ENCODE results near the gene GTPBP4. TPM values are rescaled to one million over a fixed set of nuclear protein-coding genes. Genes with fewer than 3 reads are reported as not detected.

Gene GTPBP4
- total RNA-seq, 1 donor from 2014 or later: 106 TPM

DNA sequence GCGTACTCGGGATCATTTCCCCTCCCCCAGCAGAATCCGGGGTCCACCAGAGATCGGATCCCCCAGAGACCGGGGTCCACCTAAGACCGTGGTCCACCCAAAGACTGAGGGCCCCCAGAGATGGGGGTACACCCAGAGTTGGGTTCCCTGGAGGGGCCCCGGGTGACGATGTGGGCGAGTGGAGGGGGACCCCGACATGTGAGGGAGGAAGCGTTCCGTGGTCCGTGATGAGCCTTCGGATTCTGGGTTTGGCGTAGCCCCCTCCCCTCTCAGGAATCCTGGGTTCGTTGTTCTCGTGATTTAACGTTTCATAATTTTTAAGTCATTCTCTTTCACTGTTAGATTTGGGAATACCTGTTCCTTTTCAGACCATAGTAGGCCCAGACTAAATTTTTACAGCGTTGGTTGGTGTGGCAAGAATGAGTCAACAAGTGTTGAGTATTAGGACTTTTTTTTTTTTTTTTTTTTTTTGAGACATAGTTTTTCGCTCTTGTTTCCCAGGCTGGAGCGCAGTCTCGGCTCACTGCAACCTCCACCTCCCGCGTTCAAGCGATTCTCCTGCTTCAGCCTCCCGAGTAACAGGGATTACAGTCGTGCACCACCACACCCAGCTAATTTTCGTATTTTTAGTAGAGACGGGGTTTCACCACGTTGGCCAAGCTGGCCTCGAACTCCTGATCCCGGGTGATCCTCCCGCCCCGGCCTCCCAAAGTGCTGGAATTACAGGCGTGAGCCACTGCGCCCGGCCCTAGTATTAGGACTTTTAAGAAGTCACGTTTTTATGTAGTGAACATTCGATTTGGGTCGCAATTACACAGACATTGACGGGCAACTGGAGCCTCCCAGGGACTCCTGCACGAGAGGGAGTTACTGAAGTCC, 672 bp downstream of the GTPBP4 start:
- H3K27ac Mint-ChIP-seq (ENCODE audit: unreplicated experiment): peak overlapping the region; percentile 95
- Histone ChIP-seq H3K79me2 (ENCODE audit: insufficient read depth, low read length) (peaks cover 65% of the 10 kb centered on the region), H3K9me3 (ENCODE audit: insufficient read depth, low read depth, low read length) (no peaks in the 10 kb centered on the region), H3K4me2 (ENCODE audit: low read length) (peak overlapping the region; percentile 92), H4K20me1 (ENCODE audit: insufficient read depth, low read length) (peaks cover 40% of the 10 kb centered on the region), H2AFZ (ENCODE audit: low read depth, low read length) (peak overlapping the region; percentile 53), H3K36me3 (ENCODE audit: insufficient read depth, low read length) (peaks cover 18% of the 10 kb centered on the region), H3K27me3 (ENCODE audit: insufficient read depth, low read length) (no peaks in the 10 kb centered on the region), H3K27ac (ENCODE audit: low read depth, low read length) (peak overlapping the region; percentile 97), H3K4me1 (ENCODE audit: insufficient read depth, low read length) (peaks cover 25% of the 10 kb centered on the region), H3K9ac (ENCODE audit: low read length) (peak overlapping the region; percentile 99), H3K4me3 (ENCODE audit: insufficient read depth, low read depth, low read length) (peak overlapping the region; percentile 99)
- no peaks in the 10 kb centered on the region for H3K27me3 Mint-ChIP-seq (ENCODE audit: low read depth, unreplicated experiment)
- peaks cover 21% of the 10 kb centered on the region for H3K36me3 Mint-ChIP-seq (ENCODE audit: low read depth, unreplicated experiment)
- DNase-seq (ENCODE audit: low read depth) (peak; percentile 42), FAIRE-seq (no peak)
- no peaks in the 10 kb centered on the region for H3K9me3 Mint-ChIP-seq (ENCODE audit: unreplicated experiment)
- peaks cover 36% of the 10 kb centered on the region for H3K4me1 Mint-ChIP-seq (ENCODE audit: low read depth, unreplicated experiment)
- TF ChIP-seq EZH2 (IDR thresholded peaks at IDR 0.05; ENCODE audit: insufficient read depth, low read length): no peak
- TF ChIP-seq, protein P1, sequence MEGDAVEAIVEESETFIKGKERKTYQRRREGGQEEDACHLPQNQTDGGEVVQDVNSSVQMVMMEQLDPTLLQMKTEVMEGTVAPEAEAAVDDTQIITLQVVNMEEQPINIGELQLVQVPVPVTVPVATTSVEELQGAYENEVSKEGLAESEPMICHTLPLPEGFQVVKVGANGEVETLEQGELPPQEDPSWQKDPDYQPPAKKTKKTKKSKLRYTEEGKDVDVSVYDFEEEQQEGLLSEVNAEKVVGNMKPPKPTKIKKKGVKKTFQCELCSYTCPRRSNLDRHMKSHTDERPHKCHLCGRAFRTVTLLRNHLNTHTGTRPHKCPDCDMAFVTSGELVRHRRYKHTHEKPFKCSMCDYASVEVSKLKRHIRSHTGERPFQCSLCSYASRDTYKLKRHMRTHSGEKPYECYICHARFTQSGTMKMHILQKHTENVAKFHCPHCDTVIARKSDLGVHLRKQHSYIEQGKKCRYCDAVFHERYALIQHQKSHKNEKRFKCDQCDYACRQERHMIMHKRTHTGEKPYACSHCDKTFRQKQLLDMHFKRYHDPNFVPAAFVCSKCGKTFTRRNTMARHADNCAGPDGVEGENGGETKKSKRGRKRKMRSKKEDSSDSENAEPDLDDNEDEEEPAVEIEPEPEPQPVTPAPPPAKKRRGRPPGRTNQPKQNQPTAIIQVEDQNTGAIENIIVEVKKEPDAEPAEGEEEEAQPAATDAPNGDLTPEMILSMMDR (IDR thresholded peaks at IDR 0.05; ENCODE audit: insufficient read depth, low read depth, low read length): no peak
- H3K4me3 Mint-ChIP-seq (ENCODE audit: unreplicated experiment): peak overlapping the region; percentile 98

DNA sequence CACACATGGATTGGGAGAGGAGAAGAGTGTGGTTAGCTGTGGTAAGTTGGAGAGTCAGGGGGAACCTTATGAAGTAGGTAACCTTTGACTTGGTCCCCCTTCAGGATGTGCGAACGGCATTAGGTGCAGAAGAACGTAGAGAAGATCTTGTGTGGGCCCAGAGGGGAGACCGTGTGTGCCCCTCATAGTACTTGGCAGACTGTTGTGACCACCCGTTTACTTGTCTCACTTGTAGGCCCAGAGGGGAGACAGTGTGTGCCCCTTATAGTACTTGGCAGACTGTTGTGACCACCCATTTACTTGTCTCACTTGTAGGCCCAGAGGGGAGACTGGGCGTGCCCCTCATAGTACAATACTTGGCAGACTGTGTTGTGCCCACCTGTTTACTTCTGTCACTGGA, 2.6 kb downstream of the GTPBP4 start:
- TF ChIP-seq EZH2 (IDR thresholded peaks at IDR 0.05; ENCODE audit: insufficient read depth, low read length): no peak
- TF ChIP-seq, protein P1 (IDR thresholded peaks at IDR 0.05; ENCODE audit: insufficient read depth, low read depth, low read length): no peak
- H3K9ac ChIP-seq (ENCODE audit: low read length): no peak overlapping the region
- peak overlapping the region; percentile 3 for H3K4me2 ChIP-seq (ENCODE audit: low read length)
- Mint-ChIP-seq H3K4me3 (ENCODE audit: unreplicated experiment) (peak overlapping the region; percentile 98), H3K27ac (ENCODE audit: unreplicated experiment) (peak overlapping the region; percentile 67), H3K4me1 (ENCODE audit: low read depth, unreplicated experiment) (peaks cover 24% of the 10 kb centered on the region), H3K27me3 (ENCODE audit: low read depth, unreplicated experiment) (no peaks in the 10 kb centered on the region), H3K36me3 (ENCODE audit: low read depth, unreplicated experiment) (peaks cover 27% of the 10 kb centered on the region), H3K9me3 (ENCODE audit: unreplicated experiment) (no peaks in the 10 kb centered on the region)
- H3K4me1 ChIP-seq (ENCODE audit: insufficient read depth, low read length): peaks cover 22% of the 10 kb centered on the region
- H2AFZ ChIP-seq (ENCODE audit: low read depth, low read length): no peak overlapping the region
- H4K20me1 ChIP-seq (ENCODE audit: insufficient read depth, low read length): peaks cover 59% of the 10 kb centered on the region
- no peaks in the 10 kb centered on the region for H3K9me3 ChIP-seq (ENCODE audit: insufficient read depth, low read depth, low read length)
- no peaks in the 10 kb centered on the region for H3K27me3 ChIP-seq (ENCODE audit: insufficient read depth, low read length)
- peaks cover 37% of the 10 kb centered on the region for H3K36me3 ChIP-seq (ENCODE audit: insufficient read depth, low read length)
- H3K79me2 ChIP-seq (ENCODE audit: insufficient read depth, low read length): peaks cover 80% of the 10 kb centered on the region
- DNase-seq (ENCODE audit: low read depth) (no peak), FAIRE-seq (no peak)
- no peak overlapping the region for H3K27ac ChIP-seq (ENCODE audit: low read depth, low read length)
- no peak overlapping the region for H3K4me3 ChIP-seq (ENCODE audit: insufficient read depth, low read depth, low read length)

DNA sequence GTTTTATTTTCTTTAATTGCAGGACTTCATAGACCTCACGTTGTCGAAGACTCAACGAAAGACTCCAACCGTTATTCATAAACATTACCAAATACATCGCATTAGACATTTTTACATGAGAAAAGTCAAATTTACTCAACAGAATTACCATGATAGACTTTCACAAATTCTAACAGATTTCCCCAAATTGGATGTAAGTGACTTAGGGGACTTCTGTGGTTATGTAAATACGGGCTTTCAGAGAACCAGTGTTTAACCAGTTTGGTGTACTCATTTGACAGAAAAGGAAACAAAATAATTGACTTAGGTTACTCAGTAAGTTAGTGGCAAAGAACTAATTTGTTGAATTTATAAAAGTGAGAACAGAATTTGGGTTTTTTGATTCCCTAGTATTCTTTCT, 4.2 kb downstream of the GTPBP4 start:
- no peak for DNase-seq (ENCODE audit: low read depth)
- Histone ChIP-seq H3K4me3 (ENCODE audit: insufficient read depth, low read depth, low read length) (no peak overlapping the region), H3K9ac (ENCODE audit: low read length) (no peak overlapping the region), H3K27ac (ENCODE audit: low read depth, low read length) (no peak overlapping the region), H3K79me2 (ENCODE audit: insufficient read depth, low read length) (peaks cover 96% of the 10 kb centered on the region), H4K20me1 (ENCODE audit: insufficient read depth, low read length) (peaks cover 70% of the 10 kb centered on the region), H3K36me3 (ENCODE audit: insufficient read depth, low read length) (peaks cover 53% of the 10 kb centered on the region), H3K27me3 (ENCODE audit: insufficient read depth, low read length) (no peaks in the 10 kb centered on the region), H2AFZ (ENCODE audit: low read depth, low read length) (no peak overlapping the region), H3K9me3 (ENCODE audit: insufficient read depth, low read depth, low read length) (no peaks in the 10 kb centered on the region), H3K4me1 (ENCODE audit: insufficient read depth, low read length) (peaks cover 5% of the 10 kb centered on the region), H3K4me2 (ENCODE audit: low read length) (no peak overlapping the region)
- TF ChIP-seq, protein P1 (IDR thresholded peaks at IDR 0.05; ENCODE audit: insufficient read depth, low read depth, low read length): no peak
- no peak for TF ChIP-seq EZH2 (IDR thresholded peaks at IDR 0.05; ENCODE audit: insufficient read depth, low read length)
- no peaks in the 10 kb centered on the region for H3K27me3 Mint-ChIP-seq (ENCODE audit: low read depth, unreplicated experiment)
- H3K4me3 Mint-ChIP-seq (ENCODE audit: unreplicated experiment): no peak overlapping the region
- no peak overlapping the region for H3K27ac Mint-ChIP-seq (ENCODE audit: unreplicated experiment)
- H3K4me1 Mint-ChIP-seq (ENCODE audit: low read depth, unreplicated experiment): peaks cover 13% of the 10 kb centered on the region
- H3K36me3 Mint-ChIP-seq (ENCODE audit: low read depth, unreplicated experiment): peaks cover 29% of the 10 kb centered on the region
- FAIRE-seq: no peak
- no peaks in the 10 kb centered on the region for H3K9me3 Mint-ChIP-seq (ENCODE audit: unreplicated experiment)
